Colonic mucosa (tissue), 4 donors: ENCODE data around the gene PSMB2. TPM values are rescaled to one million over a fixed set of nuclear protein-coding genes. Genes with fewer than 3 reads are reported as not detected.

Experiments
- DNase-seq: peaks from one replicate; pipeline ENCODE4 v3.0.0-alpha.2; 2020
- H3K27ac ChIP-seq: fragments of 200-600 bp; one replicate; pipeline ENCODE4 v1.8.0; 2021
- H3K27me3 ChIP-seq: fragments of 200-600 bp; one replicate; pipeline ENCODE4 v1.8.0; 2021
- H3K36me3 ChIP-seq: fragments of 200-600 bp; one replicate; pipeline ENCODE4 v1.8.0; 2021
- H3K4me1 ChIP-seq: fragments of 200-600 bp; one replicate; pipeline ENCODE4 v1.8.0; 2021; ENCODE audit warnings: mild to moderate bottlenecking
- H3K4me3 ChIP-seq: fragments of 200-600 bp; one replicate; pipeline ENCODE4 v1.8.0; 2021
- H3K9ac ChIP-seq, 2 donors: one replicate each; pipeline ENCODE4 v1.7.0; 2013; ENCODE audit warnings: control low read depth in 2 of 2, low read depth in 2 of 2, low read length in 2 of 2
- H3K9me3 ChIP-seq: fragments of 200-600 bp; one replicate; pipeline ENCODE4 v1.8.0; 2021
- CTCF ChIP-seq: fragments of 200-600 bp; IDR thresholded peaks from one replicate; pipeline ENCODE4 v1.8.0; 2022; ENCODE audit warnings: antibody characterized with exemption, mild to moderate bottlenecking
- intact Hi-C: fragments of 100-400 bp; cut with DNase I; formaldehyde crosslinking; loops from one replicate; pipeline ENCODE4 v1.14.1; 2022
- total RNA-seq, 2 donors: library from RNA; stranded (reverse); fragmentation: NEBNext Ultra II Directional in 1 of 2; extraction: Animal tissue kit (Norgen Biotek cat#: 25700) in 1 of 2; gene quantifications; one replicate each; pipeline ENCODE4 v1.2.1, GENCODE V29; 2021
- donor health status: healthy.
- donor health status: DM: no; HTN: no; CAD: no.
- donor health status: DM: no; HTN: no; CAD: no.

PSMB2 gene
- total RNA-seq, 2 donors from 2014 or later = 48.4 to 73.9 TPM

- Histone ChIP-seq H3K27ac (no peak overlapping the region), H3K4me1 (no peaks in the 10 kb centered on the region), H3K4me3 (no peak overlapping the region), H3K36me3 (no peaks in the 10 kb centered on the region), H3K27me3 (no peaks in the 10 kb centered on the region), H3K9ac (no peak overlapping the region), H3K9me3 (no peaks in the 10 kb centered on the region)
- no peak for TF ChIP-seq CTCF
- intact Hi-C loops = no loop called here
- DNase-seq = no peak
Observed at GRCh38 chr1:35603468-35603867, 37.9 kb downstream of the PSMB2 start.

GRCh38 chr1:35600593-35600992, 40.7 kb downstream of the PSMB2 start:
- no peak for DNase-seq

GRCh38 chr1:35599411-35599810, 41.9 kb downstream of the PSMB2 start:
- no peak for TF ChIP-seq CTCF
- no peak overlapping the region for H3K27ac ChIP-seq
- H3K4me3 ChIP-seq = no peak overlapping the region
- no peaks in the 10 kb centered on the region for H3K27me3 ChIP-seq
- intact Hi-C loops = no loop called here
- no peak overlapping the region for H3K9ac ChIP-seq
- DNase-seq = no peak
- no peaks in the 10 kb centered on the region for H3K9me3 ChIP-seq
- H3K36me3 ChIP-seq = no peaks in the 10 kb centered on the region
- H3K4me1 ChIP-seq = no peaks in the 10 kb centered on the region

More at GRCh38 chr1:35600593-35600992, 40.7 kb downstream of the PSMB2 start:
- Histone ChIP-seq H3K9ac (no peak overlapping the region), H3K4me1 (no peaks in the 10 kb centered on the region), H3K36me3 (no peaks in the 10 kb centered on the region), H3K9me3 (no peaks in the 10 kb centered on the region), H3K27me3 (no peaks in the 10 kb centered on the region), H3K27ac (no peak overlapping the region), H3K4me3 (no peak overlapping the region)
- intact Hi-C loops = no loop called here
- TF ChIP-seq CTCF = no peak

- Histone ChIP-seq H3K9ac (no peak overlapping the region), H3K9me3 (no peaks in the 10 kb centered on the region), H3K4me3 (no peak overlapping the region), H3K27ac (no peak overlapping the region), H3K4me1 (no peaks in the 10 kb centered on the region), H3K27me3 (no peaks in the 10 kb centered on the region), H3K36me3 (no peaks in the 10 kb centered on the region)
- TF ChIP-seq CTCF = no peak
- intact Hi-C loops = no loop called here
- DNase-seq = no peak
Observed at GRCh38 chr1:35598895-35599294, 42.4 kb downstream of the PSMB2 start.

GRCh38 chr1:35597870-35598269, 43.5 kb downstream of the PSMB2 start:
- Histone ChIP-seq H3K9me3 (no peaks in the 10 kb centered on the region), H3K9ac (no peak overlapping the region), H3K27ac (no peak overlapping the region), H3K4me1 (no peaks in the 10 kb centered on the region), H3K27me3 (no peaks in the 10 kb centered on the region), H3K36me3 (no peaks in the 10 kb centered on the region), H3K4me3 (no peak overlapping the region)
- intact Hi-C loops = no loop called here
- no peak for TF ChIP-seq CTCF
- no peak for DNase-seq

- DNase-seq = no peak
- H3K27me3 ChIP-seq = no peaks in the 10 kb centered on the region
- no peak overlapping the region for H3K9ac ChIP-seq
- TF ChIP-seq CTCF = no peak
- H3K27ac ChIP-seq = no peak overlapping the region
- intact Hi-C loops = no loop called here
- H3K4me1 ChIP-seq = no peaks in the 10 kb centered on the region
- H3K9me3 ChIP-seq = no peaks in the 10 kb centered on the region
- H3K36me3 ChIP-seq = no peaks in the 10 kb centered on the region
- H3K4me3 ChIP-seq = no peak overlapping the region
Observed at GRCh38 chr1:35595684-35596083, 45.6 kb downstream of the PSMB2 start.
